Epithelial cell of esophagus (primary cell): ENCODE results near the gene TET1.
"Not testable (repeated sequence)": the region's sequence is repeated elsewhere in the genome, so short reads cannot be mapped to it uniquely, and the experiment has no call there.

Experiments used
- DNase-seq: peaks from one replicate; pipeline ENCODE4 v3.0.0; 2010; ENCODE audit warnings: low read depth
- H3K4me3 ChIP-seq: 2 replicates; pipeline ENCODE4 v1.5.1; 2011; ENCODE audit warnings: mild to moderate bottlenecking, low read length, control low read depth
- CTCF ChIP-seq: IDR thresholded peaks from 2 replicates; pipeline ENCODE4 v1.5.1; 2011; ENCODE audit warnings: low read depth, mild to moderate bottlenecking, low read length, control low read depth, inconsistent platforms; ENCODE audit not compliant: insufficient read depth; ENCODE audit errors: missing control alignments

Gene TET1

GRCh38 chr10:68565658-68566057 is 5.5 kb downstream of the TET1 start:
- no peak overlapping the region for H3K4me3 ChIP-seq
- no peak for DNase-seq
- no peak for TF ChIP-seq CTCF

GRCh38 chr10:68566351-68566750 is 6.2 kb downstream of the TET1 start:
- no peak for TF ChIP-seq CTCF
- H3K4me3 ChIP-seq: no peak overlapping the region
- no peak for DNase-seq

GRCh38 chr10:68566955-68567354 is 6.8 kb downstream of the TET1 start:
- H3K4me3 ChIP-seq: no peak overlapping the region
- no peak for TF ChIP-seq CTCF
- no peak for DNase-seq

- TF ChIP-seq CTCF: no peak
- DNase-seq: no peak
These were observed 12.0 kb downstream of the TET1 start for GRCh38 chr10:68572151-68572550.

GRCh38 chr10:68574051-68574450 is 13.9 kb downstream of the TET1 start:
- DNase-seq: no peak
- TF ChIP-seq CTCF: no peak

More at GRCh38 chr10:68572151-68572550, 12.0 kb downstream of the TET1 start:
- H3K4me3 ChIP-seq: no peak overlapping the region

GRCh38 chr10:68576118-68576517 is 16.0 kb downstream of the TET1 start:
- H3K4me3 ChIP-seq: no peak overlapping the region
- no peak for TF ChIP-seq CTCF
- DNase-seq: no peak

More at GRCh38 chr10:68574051-68574450, 13.9 kb downstream of the TET1 start:
- H3K4me3 ChIP-seq: no peak overlapping the region

GRCh38 chr10:68578974-68579373 is 18.8 kb downstream of the TET1 start:
- no peak for DNase-seq
- H3K4me3 ChIP-seq: no peak overlapping the region
- no peak for TF ChIP-seq CTCF

- peak; percentile 24 for DNase-seq
- not testable (repeated sequence) for H3K4me3 ChIP-seq
These were observed 24.1 kb downstream of the TET1 start for GRCh38 chr10:68584187-68584586.
